SH-SY5Y (cell line): Measurements from ENCODE around the gene CDKN2A.

Experiments used
- GATA2 ChIP-seq: IDR thresholded peaks from 2 replicates; pipeline ENCODE4 v1.6.1; 2011; ENCODE audit warnings: mild to moderate bottlenecking, low read depth, low read length
- GATA3 ChIP-seq: IDR thresholded peaks from 2 replicates; pipeline ENCODE4 v1.6.1; 2011; ENCODE audit warnings: low read depth, mild to moderate bottlenecking, low read length, moderate library complexity

GRCh38 chr9:22005021-22005701, 11.0 kb upstream of the CDKN2A start:
- TF ChIP-seq GATA2 (no peak), GATA3 (no peak)
